Mammary epithelial cell (primary cell): ENCODE measurements around the gene PHPT1.

ENCODE experiments used
- EZH2 ChIP-seq: IDR thresholded peaks from 2 replicates; pipeline ENCODE4 v1.6.1; 2012; ENCODE audit warnings: low read length, inconsistent platforms, borderline replicate concordance
- TF ChIP-seq, protein P1 (sequence below), 2 donors: IDR thresholded peaks in 1 of 2; conservative IDR thresholded peaks in 1 of 2; 2 replicates each; pipeline ENCODE4 v1.5.1; 2011 to 2012; ENCODE audit warnings: inconsistent platforms in 2 of 2, low read length in 2 of 2, mild to moderate bottlenecking in 2 of 2, control low read depth in 1 of 2, low read depth in 1 of 2; ENCODE audit not compliant: insufficient read depth in 1 of 2; ENCODE audit errors: extremely low read depth in 1 of 2

DNA sequence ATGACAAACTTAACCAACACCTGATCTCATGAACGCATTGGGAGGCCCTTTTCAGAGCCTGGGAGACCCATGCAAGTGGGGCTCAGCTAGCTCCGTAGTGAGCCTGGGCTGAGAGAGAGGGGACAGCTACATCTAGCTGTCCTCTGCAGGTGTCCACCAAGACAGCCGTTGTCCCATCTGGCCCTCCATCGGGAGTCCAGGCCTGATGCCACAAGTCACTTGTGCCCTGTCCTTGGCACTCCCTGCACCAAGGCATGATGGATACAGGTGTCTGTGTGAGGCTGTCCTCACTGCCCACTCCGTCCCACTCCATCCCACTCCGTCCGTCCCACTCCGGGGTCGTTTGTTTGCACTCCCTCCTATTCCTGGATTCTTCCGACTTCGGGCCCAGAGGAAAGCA, 19.4 kb downstream of the PHPT1 start:
- TF ChIP-seq, protein P1, sequence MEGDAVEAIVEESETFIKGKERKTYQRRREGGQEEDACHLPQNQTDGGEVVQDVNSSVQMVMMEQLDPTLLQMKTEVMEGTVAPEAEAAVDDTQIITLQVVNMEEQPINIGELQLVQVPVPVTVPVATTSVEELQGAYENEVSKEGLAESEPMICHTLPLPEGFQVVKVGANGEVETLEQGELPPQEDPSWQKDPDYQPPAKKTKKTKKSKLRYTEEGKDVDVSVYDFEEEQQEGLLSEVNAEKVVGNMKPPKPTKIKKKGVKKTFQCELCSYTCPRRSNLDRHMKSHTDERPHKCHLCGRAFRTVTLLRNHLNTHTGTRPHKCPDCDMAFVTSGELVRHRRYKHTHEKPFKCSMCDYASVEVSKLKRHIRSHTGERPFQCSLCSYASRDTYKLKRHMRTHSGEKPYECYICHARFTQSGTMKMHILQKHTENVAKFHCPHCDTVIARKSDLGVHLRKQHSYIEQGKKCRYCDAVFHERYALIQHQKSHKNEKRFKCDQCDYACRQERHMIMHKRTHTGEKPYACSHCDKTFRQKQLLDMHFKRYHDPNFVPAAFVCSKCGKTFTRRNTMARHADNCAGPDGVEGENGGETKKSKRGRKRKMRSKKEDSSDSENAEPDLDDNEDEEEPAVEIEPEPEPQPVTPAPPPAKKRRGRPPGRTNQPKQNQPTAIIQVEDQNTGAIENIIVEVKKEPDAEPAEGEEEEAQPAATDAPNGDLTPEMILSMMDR (conservative IDR thresholded peaks at IDR 0.05 in 1 of 2, IDR thresholded peaks at IDR 0.05 in 1 of 2; ENCODE audit: extremely low read depth in 1 of 2, insufficient read depth in 1 of 2, low read depth in 1 of 2, low read length in 2 of 2) = no peak
- no peak for TF ChIP-seq EZH2
